ENCODE results near the gene IL1RL2. TPM values are rescaled to one million over a fixed set of nuclear protein-coding genes. Genes with fewer than 3 reads are reported as not detected.

IL1RL2 gene
- total RNA-seq, 1 experiment from 2014 or later = not detected

DNA sequence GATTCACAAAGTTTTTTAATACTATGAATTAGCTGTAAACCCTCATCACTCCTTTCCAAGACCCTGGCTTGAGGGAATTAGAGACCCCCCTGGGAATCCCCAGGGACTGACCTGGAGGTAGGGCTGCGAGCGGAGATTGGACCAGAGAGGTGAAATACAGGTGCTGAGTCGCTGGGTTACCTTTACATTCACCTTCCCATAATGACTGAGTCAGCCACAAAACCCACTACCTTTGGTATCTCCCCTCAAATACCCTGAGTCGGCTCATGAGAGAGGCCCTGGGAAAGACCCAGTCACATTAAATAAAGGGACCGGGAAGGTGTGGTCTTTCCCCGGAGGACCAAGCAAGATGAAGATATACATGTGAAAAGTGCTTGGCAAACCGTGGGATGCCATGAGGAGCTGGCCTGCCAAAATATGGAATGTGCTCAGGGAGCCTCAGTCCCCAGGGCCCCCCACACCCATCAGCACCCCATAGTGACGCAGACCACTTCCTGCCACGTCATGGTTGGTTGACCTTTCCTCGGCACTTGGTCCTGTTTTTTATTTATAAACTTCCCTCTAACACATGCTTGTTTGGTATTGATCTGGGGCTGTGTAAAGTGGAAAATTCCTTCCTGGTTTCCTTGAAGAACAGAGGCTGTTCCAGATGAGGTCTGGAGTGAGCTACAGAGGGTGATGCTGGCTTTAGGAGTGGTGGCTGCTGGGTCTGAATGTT, 51.4 kb downstream of the IL1RL2 start:
- DNase-seq (ENCODE audit: low read depth) = peak; percentile 56

DNA sequence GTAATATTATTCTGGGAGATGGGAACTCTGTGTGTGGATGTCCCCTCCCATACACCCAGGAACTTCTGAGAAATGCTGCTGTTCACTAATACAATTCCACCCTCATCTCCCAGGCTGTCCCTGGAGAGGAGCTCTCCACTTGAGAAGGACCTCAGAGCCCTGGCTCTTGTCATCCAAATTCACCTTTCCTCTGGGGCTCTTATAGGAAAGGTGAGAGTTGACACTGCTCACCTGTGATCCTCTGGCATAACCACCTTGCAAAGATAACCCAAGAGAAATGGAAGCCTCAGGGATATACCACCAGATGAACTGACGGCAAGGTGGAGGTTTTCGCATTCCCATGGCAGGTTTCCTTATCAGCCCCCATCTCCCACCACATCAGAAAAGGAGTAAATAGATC, 52.0 kb downstream of the IL1RL2 start:
- no peak for DNase-seq (ENCODE audit: low read depth)

DNA sequence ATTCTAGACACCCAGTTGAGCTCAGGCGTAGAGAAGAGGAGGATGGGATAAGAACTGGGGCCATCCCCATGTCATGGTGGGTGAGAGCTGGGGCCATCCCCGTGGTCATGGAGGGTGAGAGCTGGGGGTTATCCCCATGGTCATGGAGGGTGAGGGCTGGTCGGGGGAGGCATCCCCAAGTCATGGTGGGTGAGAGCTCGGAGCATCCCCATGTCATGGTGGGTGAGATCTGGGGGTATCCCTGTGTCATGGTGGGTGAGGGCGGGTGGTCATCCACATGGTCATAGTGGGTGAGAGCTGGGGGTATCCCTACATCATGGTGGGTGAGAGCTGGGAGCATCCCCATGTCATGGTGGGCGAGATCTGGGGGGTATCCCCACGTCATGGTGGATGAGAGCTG, 52.5 kb downstream of the IL1RL2 start:
- DNase-seq (ENCODE audit: low read depth) = no peak

DNA sequence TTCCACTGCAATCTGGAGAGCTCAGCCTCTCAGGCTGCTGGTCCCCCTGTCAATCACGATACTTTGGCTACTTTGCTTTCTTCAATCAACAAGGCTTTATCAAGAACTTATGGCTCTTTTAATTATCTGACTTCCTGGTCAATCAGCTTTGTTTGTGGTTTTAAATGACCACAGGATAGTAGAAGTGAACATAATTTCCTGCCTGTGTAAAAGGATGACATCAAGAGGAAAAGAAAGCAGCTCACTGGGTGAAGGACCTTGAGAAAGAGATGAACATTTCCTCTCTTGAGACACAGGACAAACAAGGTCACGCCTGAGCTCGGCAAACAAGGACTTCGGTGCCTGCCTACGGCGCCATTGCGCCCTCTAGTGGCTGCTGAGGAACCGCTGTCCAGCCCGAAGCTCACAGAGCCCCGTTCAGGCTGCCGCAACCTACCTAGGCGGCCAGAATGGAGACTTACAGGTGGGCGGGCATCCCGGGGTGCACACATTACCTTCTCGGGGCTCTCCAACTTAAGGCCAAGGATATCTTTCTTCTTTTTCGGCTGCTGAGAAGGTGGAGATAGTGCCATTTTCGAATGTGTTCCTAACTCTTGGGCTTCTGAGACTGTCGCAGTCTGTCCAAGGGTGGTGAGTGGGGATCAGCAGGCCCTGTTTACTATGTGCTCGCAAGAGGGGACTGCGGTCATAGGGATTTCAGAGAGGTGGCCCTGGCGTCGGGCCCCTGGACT, 54.0 kb downstream of the IL1RL2 start:
- peak; percentile 88 for DNase-seq (ENCODE audit: low read depth)

DNA sequence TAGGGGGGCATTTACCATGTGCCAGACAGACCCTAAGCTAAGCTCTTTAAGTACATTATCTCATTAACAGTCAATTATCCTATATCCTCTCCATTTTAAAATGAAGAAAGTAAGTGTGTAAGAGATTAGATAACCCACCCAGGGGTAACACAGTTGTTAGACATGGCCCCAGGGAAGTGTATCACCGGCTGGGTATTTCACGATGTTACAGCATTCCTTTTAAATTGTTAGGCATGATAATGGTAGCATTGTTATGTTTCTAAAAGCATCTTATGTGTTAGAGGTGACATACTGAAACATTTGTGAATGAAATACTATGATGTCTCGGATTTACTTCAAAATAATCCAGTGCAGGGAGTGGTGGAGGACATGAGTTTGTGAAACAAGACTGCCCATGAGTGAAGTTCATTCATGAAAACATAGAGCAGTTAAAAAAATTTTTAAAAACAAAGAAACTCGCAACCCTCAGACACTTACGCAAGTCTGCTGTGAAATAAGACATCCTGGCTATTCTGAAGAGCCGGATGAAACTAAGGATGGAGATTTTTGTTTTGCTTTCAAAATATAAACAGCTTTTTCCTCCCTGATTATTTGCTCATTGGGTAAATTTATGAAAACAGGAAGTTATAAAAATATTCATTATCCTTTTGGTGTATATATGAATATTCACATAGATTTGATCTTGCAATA, 54.9 kb downstream of the IL1RL2 start:
- no peak for DNase-seq (ENCODE audit: low read depth)

DNA sequence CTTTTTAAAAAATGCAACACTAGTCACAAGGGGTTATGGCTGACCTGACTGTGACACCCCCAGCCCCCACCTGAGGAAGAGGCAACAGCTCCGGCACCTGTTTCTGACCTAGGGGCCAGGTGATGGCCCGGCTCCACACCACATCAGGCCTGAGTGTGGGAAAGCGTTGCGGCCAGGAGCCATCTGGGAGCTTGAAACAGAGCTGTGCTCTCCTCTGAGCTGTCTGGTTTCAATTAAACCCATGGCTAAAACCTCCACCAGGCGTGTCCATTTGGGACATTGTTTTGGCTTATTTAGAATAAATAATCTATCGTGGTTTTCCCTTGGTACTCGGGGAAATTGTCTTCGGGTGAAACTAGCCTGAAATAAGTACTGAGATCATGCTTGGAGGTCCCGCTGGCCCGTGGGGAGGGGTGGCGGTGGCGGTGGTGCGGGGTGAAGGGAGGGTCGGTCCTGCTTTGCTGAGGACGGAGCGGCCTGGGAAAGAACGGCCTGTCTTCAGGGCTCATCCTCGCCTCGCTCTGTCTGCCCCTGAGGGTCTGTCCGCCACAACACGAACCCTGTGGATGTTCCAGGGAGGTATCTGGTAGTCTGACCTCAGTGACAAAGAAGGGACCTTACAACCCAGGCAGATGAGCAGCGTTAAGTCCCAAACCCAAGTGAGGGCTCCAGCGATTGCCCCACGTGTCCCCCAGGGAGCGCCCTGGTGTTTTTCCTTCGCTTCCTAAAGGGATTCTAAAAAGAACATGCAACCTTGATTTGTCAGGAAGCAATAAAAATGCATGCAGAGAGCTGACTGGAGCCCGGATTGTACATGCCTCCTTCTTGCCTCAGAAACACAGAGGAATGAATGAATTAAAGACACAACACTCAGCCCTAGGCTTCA, 58.7 kb downstream of the IL1RL2 start:
- no peak for DNase-seq (ENCODE audit: low read depth)

DNA sequence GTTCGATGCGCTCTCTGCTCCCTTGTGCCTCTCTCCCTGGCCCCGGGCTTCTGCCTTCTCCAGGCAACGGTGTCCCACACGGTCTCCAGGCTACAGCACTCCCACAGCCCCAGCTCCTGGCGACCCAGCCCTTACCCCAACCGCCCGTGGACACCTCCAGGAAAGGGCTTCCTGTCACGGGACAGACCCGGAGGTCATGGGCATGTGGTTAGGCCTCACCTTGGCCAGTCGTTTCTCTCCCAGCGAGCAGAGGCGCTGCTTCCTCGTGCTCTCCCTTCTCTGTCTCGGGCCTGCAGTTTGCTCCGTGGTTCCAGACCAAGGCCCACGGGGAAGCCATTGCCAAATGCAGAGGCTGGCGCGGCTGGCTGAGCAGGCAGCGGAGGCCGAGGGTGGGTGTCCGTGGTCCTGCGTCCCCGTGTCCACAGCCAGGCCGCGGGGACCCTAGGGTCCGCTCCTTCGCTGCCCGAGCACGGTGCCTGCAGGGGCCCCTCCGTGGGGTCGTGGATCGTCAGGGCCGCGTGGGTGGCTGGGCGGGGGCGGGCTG, 63.5 kb downstream of the IL1RL2 start:
- DNase-seq (ENCODE audit: low read depth) = no peak

DNA sequence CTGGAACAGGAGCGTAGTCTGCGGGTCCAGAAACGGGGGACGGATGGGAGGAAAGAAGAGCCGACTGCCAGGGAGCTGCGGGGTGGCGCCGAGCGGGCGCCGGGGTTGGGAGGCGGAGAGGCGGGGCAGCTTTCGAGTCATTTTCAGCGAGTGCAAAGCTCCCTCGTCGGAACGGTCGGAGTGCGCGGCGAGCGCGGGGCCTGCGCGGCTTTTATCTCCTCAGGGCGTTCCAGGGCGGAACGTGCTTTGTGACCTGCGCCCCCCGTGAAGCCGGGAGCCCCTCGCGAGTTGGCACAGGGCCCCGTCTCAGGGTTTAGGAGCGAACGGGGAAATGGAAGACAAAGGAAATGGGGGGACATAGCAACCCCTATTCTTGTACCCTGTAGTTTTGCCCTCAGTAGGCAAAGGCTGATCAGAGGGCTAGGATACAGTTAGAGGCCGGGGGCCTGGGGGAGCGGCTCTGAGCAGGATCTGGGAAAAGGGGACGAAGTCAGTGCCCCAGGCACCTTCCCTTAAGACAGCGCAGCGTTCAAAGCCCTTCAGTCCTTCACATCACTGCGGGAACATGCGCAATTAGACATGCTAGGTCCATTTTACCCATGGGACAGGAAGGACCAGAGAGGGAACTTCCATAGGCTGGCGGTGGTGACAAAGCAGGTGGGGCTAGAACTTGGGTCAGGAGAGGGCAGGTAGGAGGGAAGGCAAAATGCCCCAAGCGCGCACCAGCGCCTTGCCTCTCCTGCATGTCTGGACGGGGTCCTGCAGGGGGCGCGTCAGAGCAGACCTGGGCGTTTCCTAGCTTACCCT, 64.4 kb downstream of the IL1RL2 start:
- DNase-seq (ENCODE audit: low read depth) = no peak

DNA sequence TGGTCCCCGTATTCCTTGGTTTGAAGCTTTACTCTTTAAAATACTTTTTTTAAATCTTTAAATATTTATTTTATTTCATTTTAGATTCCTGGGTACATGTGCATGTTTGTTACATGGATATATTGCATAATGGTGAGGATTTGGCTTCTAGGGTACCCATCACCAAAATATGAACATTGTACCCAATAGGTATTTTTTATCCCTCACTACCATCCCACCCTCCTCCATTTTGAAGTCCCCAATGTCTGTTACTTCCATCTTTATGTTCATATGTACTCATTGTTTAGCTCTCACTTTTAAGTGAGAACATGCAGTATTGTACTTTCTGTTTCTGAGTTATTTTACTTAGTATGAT, 65.0 kb downstream of the IL1RL2 start:
- DNase-seq (ENCODE audit: low read depth) = no peak

DNA sequence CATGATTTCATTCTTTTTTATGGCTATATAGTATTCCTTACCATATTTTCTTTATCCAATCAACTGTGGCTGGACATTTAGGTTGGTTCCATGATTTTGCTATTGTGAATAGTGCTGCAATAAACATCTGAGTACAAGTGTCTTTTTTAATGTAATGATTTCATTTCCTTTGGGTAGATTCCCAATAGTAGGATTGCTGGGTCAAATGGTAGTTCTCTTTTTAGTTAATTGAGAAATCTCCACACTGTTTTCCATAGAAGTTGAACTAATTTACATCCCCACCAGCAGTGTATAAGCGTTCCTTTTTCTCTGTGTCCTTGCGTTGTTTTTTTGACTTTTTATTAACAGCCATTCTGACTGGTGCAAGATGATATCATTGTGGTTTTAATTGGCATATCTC, 65.4 kb downstream of the IL1RL2 start:
- no peak for DNase-seq (ENCODE audit: low read depth)

DNA sequence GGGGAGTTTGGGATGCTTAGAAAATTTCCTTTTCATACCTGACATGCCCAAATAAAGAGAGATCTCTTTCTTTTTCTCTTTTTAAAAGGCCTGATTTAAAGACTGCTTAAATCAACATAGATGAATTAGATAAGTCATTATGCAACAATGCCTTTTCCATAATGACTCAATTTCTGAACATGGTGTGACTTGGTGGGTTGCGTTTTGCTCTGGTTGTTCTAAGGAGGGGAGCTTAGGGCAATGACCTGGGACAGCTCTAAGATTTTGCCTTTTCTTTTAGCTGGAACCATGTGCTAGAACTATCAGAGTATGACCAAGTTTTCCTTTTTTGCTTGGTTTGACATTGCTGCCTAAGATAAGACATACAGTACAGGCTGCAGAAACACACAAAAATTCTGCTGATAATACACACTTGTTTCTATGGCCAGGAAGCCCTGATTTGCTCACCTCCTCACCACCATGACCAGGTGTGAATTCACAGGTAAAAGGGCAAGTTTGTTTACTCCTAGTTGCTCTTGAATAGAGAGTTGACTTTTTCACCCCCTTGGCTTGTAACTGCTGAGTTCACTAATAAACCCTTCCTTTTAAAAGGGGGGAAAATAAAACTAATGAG, 66.4 kb downstream of the IL1RL2 start:
- DNase-seq (ENCODE audit: low read depth) = no peak

DNA sequence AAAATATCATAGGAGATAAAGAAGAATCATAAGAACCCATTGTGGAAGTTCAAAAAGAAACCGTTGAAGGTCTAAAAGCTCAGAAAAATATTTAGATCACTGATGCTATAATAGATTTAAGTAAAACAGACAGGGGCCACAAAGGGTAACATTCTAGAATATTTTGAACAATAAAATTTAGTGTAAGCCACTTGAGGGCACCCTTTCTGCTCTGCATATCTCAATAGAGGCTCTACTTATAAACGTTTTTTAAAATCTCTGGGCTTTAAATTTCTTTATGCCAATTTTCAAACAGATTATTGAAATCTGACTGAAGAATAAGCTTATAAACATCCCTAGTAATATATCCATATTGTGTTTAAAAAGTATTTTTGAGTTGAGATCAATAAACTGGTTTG, 66.9 kb downstream of the IL1RL2 start:
- DNase-seq (ENCODE audit: low read depth) = no peak

DNA sequence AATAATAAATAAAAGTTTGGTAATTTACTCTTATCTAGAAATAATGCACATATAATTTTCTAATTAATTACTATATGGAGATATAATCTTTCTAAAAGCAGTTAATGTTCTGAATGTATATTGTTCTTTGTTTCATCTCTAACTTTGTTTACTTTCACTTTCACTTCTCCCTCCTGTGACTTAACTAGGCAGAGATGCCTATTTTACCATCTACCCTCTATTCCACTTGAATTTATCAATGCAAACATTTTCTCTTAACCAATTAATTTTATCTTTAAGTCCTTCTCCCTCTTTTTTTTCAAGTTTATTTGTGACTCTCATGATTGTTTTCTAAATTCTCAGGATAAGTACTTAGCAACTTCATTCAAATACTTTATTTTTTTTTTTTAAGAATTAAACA, 69.5 kb downstream of the IL1RL2 start:
- peak; percentile 15 for DNase-seq (ENCODE audit: low read depth)

DNA sequence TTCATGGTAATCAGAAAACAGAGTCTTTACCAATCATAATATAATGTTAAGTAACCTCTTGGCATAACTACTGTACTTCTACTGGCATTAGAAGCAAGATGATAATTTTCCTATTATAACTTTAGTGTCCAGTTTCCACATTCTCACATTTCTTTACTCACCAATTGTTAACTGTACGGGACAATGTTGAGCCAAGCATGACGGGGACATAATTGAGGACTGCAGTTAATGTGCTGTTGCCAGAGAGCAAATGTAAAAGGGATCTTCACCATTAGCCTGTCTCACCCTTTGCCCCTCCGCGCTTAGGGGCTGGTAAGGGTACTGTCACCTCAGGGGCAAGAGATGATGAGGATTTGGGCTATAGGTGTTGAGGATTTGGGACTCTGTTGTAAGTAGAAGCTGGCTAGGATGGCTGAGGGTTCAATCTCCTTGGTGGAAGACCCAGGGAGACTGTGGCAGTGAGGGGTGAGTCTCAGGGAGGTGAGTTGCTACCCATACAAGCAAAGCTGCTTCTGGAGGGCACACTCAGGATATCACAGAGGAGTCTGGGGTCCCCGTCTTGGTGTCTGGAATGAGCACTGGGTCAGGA, 70.1 kb downstream of the IL1RL2 start:
- no peak for DNase-seq (ENCODE audit: low read depth)

DNA sequence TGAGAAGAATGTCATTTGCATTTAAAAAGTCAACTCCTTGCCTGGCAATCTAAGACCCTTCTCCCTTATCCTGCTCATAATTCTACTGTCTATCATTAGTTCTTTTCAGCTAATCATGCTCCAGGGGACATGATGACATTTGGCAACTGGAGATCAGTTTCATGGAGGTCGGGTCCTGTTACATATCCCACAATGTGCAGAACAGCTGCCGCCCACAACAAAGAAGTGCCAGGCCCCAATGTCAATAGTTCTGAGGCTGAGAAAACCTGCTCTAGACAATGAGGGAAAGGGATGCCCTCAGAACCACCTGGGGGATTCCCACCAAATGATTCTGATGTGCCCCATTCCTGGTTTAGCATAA, 71.2 kb downstream of the IL1RL2 start:
- no peak for DNase-seq (ENCODE audit: low read depth)

DNA sequence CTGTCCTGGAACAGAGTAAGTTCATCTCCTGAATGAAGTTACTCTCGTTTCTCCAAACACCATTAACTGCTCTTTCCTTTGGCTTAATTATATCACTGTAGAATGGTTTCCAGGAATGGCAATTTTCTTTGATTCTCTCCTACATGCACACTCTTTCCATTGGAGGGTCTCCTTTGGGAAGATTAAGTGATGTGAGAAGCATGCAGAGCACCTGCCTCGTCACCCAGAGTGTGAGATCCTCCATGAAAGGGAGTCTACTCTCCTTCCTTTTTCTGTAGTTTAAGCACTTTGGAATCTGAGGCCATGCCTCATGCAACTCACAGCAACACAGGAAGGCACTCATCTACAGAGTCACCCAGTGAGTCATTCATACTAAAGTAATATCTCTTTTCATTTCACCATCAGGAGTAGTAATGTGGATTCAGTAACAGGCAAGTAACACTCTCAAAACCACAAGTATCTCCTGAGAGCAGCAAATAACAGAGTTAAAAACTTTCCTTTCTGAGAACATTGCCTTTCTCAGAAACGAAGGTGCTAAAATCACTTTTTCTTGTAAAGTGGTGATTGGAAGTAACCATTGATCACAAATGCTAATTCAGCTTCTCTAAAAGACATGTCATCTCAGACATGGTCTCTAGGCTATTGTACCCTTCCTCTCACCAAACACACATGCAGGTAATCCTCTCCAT, 71.7 kb downstream of the IL1RL2 start:
- DNase-seq (ENCODE audit: low read depth) = peak; percentile 89

DNA sequence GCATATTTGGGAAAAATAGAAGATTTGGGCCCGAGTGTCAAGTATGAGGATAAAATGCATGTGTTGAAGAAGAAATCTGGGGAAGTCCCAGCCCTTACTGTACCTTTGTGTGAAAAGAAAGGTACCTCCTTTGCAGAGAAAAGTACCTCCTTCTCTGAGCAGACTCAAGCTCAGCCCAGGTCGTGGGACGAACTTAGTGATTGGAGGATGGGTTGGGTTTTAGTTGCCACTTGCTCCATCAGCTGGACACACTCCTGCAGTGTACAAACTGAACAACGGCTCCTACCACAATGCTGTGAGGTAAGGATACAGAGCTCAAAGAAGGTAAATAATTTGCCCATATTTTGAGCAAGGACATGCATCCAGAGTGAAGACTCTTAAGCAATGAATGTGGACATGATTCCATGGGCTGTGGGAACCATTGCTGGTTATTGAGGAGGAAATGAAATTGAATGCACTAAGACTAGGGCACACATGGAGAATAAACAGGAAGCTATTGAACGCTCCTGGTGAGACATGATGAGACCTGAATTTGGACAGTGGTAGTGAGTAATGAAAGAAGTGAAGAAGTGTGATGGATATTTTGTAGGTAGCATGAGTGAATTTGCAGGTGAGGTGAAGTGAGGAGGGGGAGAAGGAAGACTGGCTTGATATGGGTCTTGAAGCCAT, 74.8 kb downstream of the IL1RL2 start:
- DNase-seq (ENCODE audit: low read depth) = no peak

DNA sequence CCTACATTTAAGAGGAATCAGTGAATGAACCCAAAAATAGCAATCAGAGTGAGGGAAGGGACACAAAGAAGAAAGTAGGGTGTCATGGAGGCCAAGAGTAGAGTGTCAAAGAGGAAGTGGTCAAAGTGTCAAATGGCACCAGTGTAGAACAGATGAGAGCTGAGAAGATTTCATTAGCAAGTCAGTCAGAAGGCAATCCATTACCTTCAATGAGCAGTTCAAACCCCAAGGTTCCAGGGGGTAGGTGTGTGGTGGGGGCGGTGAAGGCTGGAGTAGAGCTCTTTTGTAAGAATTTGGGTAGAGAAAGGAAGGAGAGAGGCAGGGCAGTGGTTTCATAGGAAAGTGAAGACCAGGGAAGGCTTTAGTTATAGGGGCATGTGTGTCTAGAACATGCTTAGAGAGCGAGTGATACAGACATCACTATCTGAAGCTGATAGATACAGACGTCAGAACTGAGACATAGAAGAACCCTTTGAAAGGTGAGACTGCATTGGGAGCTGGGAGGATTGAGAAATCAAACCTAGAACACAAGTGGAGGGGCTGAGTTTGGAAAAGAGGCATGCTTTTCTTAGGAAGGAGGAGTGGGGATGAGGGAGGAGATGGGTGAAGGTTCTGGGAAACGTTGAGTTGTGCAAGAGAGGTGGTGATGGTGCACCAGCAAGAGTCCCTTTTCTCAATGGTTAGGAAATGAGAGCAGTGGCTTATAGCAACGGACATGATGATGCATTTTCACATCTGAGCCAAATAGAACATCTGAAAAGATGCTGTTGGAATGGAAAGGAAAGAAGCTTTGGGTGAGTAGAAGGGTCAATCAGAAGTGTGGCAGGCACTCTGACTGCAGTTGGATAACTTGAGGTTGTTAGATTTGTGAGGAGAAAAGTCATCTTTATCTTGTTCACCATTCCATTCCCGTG, 75.7 kb downstream of the IL1RL2 start:
- DNase-seq (ENCODE audit: low read depth) = no peak
